IMR-90 (cell line): ENCODE results near the gene ARHGAP24.
"Not testable (repeated sequence)": the region's sequence is repeated elsewhere in the genome, so short reads cannot be mapped to it uniquely, and the experiment has no call there.

Experiments used
- CTCF ChIP-seq: conservative IDR thresholded peaks from 2 replicates; pipeline ENCODE4 v1.5.1; 2012; ENCODE audit warnings: mild to moderate bottlenecking, low read depth, low read length, improper control_type of control experiment
- ELK1 ChIP-seq: fragments of 150-350 bp; IDR thresholded peaks from 2 replicates; pipeline ENCODE4 v1.6.1; 2016; ENCODE audit warnings: low read depth, mild to moderate bottlenecking, low read length, moderate library complexity, borderline replicate concordance
- MAFK ChIP-seq: IDR thresholded peaks from 2 replicates; pipeline ENCODE4 v1.6.1; 2012; ENCODE audit warnings: low read depth, low read length, improper control_type of control experiment
- MXI1 ChIP-seq: IDR thresholded peaks from 2 replicates; pipeline ENCODE4 v1.6.1; 2012; ENCODE audit warnings: low read depth, mild to moderate bottlenecking, low read length, moderate library complexity, borderline replicate concordance
- POLR2A ChIP-seq: IDR thresholded peaks from 2 replicates; pipeline ENCODE4 v1.6.1; 2012; ENCODE audit warnings: mild to moderate bottlenecking, low read depth, low read length

GRCh38 chr4:85820101-85820500 is 345.2 kb downstream of the ARHGAP24 start:
- not testable (repeated sequence) for TF ChIP-seq POLR2A, MAFK, MXI1, ELK1, CTCF
